NCI-H446 treated with DMSO at 0.1 percent for 48 hours (cell line): Measurements from ENCODE around the gene PNMT.
"Not testable (repeated sequence)": the region's sequence is repeated elsewhere in the genome, so short reads cannot be mapped to it uniquely, and the experiment has no call there.

Experiments used
- DNase-seq: peaks from one replicate; lab custom pipeline; 2025; lab: John Stamatoyannopoulos, UW

Gene PNMT

GRCh38 chr17:39709319-39709997, 41.2 kb downstream of the PNMT start:
- DNase-seq: no peak

DNA sequence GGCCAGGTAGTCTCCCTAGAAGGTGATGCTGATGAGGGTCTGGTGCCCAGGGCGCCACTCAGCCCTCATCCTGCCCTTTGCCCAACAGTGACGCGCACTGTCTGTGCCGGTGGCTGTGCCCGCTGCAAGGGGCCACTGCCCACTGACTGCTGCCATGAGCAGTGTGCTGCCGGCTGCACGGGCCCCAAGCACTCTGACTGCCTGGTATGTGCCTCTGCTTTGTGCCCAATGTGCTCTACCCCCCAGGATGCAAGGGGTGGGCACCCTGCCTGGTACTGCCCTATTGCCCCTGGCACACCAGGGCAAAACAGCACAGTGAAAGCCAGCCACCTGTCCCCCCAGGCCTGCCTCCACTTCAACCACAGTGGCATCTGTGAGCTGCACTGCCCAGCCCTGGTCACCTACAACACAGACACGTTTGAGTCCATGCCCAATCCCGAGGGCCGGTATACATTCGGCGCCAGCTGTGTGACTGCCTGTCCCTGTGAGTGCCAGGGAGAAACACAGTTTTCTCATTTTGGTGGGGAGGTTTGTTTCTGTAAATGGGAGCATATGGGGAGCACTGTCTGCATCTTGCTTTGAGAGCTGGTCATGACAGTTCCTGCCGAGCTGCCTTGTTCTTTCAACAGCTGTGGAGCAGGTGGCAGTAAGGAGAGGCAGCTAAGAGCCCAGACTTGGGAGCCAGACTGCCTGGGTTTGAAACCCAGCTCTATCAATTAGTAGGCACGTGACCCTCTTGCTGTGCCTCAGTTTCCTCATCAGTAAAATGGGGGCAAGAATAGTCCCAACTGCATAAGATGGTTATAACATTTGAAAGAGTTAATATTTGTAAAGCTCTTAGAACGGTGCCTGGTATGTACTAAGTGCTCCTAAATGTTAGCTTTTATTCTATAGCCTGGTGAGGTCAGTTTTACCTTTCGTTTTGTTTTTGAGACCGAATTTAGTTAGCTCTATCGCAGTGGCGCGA, 42.0 kb downstream of the PNMT start:
- DNase-seq: no peak

GRCh38 chr17:39711071-39711470, 42.8 kb downstream of the PNMT start:
- DNase-seq: not testable (repeated sequence)

GRCh38 chr17:39711851-39712250, 43.6 kb downstream of the PNMT start:
- no peak for DNase-seq

DNA sequence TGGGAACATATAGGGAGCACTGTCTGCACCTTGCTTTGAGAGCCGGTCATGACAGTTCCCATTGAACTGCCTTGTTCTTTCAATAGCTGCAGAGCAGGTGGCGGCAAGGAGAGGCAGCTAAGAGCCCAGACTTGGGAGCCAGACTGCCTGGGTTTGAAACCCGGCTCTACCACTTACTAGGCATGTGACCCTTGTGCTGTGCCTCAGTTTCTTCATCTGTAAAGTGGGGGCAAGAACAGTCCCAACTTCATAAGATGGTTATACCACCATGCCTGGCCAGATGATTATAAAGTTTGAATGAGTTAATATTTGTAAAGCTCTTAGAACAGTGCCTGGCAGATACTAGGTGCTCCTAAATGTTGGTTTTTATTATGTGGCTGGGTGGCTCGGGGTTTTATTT, 46.0 kb downstream of the PNMT start:
- no peak for DNase-seq

DNA sequence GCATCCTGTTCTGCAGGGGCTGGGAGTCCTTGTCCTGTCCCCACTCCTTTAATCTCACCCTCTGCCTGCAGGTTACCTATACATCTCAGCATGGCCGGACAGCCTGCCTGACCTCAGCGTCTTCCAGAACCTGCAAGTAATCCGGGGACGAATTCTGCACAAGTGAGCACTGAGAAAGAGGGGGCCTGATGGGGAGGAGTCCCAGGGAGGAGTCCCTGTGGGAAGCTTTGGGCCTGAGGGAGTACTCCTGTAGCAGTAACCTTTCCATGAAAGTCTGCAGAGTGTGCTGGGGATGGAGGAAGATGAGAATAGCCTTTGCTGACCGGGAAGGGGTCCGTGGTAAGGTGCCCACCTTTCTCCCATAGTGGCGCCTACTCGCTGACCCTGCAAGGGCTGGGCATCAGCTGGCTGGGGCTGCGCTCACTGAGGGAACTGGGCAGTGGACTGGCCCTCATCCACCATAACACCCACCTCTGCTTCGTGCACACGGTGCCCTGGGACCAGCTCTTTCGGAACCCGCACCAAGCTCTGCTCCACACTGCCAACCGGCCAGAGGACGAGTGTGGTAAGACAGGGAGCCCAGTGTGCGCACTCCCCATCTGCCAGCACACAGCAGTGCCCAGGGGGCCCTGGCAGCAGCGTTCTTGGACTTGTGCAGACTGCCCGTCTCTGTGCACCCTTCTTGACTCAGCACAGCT, 47.3 kb downstream of the PNMT start:
- DNase-seq: no peak

DNA sequence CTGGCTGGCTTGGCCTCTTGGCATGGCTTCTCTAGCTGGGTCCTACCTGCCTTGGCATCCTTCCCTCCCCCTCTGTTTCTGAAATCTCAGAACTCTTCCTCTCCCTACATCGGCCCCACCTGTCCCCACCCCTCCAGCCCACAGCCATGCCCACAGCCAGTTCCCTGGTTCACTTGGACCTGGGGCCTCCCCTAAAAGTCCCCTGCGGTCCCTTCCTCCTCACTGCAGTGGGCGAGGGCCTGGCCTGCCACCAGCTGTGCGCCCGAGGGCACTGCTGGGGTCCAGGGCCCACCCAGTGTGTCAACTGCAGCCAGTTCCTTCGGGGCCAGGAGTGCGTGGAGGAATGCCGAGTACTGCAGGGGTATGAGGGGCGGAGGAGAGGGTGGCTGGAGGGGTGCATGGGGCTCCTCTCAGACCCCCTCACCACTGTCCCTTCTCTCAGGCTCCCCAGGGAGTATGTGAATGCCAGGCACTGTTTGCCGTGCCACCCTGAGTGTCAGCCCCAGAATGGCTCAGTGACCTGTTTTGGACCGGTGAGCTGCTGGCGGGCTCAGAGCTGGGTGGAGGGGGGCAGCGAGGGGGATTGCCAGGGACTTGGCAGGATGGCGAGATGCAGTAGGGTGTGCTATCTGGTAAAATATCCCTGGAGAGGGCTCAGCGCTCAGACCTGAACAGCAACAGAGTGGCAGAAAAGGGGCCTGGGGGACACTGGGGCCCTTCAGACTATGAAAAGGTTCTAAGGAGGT, 48.0 kb downstream of the PNMT start:
- DNase-seq: no peak

DNA sequence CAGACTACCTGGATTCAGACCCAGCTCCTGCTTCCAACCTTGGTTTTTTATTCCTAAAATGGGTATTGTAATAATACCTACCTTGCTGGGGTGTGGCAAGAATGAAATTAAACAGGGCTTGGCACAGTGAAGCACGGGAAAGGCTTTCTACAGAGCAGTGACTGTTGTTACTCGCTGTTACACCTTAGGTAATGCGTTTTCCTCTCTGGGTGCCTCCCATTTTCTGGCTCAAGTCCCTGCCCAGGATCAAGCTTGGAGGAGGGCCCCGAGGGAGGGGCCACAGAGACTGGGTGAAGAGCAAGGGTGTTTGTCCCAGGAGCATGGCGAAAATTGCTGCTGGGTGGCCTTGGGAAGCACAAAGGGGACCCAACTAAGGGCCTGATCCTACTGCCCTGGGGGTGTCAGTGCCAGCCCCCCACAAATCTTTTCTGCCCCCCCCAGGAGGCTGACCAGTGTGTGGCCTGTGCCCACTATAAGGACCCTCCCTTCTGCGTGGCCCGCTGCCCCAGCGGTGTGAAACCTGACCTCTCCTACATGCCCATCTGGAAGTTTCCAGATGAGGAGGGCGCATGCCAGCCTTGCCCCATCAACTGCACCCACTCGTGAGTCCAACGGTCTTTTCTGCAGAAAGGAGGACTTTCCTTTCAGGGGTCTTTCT, 48.8 kb downstream of the PNMT start:
- no peak for DNase-seq

DNA sequence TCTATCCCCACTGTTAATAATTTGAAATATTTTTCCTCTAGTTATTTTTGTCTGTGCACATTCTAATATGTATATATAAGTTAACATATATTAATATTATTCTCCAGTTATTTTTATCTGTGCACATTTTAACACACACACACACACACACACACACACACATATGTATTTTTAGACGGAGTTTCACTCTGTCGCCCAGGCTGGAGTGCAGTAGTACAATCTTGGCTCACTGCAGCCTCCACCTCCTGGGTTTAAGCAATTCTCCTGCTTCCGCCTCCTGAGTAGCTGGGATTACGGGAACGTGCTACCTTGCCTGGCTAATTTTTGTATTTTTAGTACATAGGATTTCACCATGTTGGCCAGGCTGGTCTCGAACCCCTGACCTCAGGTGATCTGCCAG, 49.4 kb downstream of the PNMT start:
- no peak for DNase-seq

- no peak for DNase-seq
Measured at GRCh38 chr17:39719563-39720355, 51.5 kb downstream of the PNMT start.
